Endothelial cell of umbilical vein (primary cell): ENCODE results near the gene HOXA3.

ENCODE experiments used
- EZH2 ChIP-seq: IDR thresholded peaks from 2 replicates; pipeline ENCODE4 v1.6.1; 2012; ENCODE audit warnings: borderline replicate concordance, low read depth, mild to moderate bottlenecking, moderate library complexity, low read length, inconsistent platforms; ENCODE audit not compliant: severe bottlenecking
- POLR2A ChIP-seq: IDR thresholded peaks from 2 replicates; pipeline ENCODE4 v1.6.1; 2012; ENCODE audit warnings: low read depth, mild to moderate bottlenecking, control low read depth, low read length
- POLR2AphosphoS5 ChIP-seq: IDR thresholded peaks from 2 replicates; pipeline ENCODE4 v1.6.1; 2012; ENCODE audit warnings: low read depth, mild to moderate bottlenecking, control low read depth, low read length, moderate library complexity; ENCODE audit not compliant: insufficient read depth
- TF ChIP-seq, protein P1 (sequence below), 2 donors: IDR thresholded peaks; 1 replicate in 1 of 2; 2 replicates in 1 of 2; pipeline ENCODE4 v1.5.1; 2011; ENCODE audit warnings: low read length in 2 of 2, mild to moderate bottlenecking in 2 of 2, moderate library complexity in 2 of 2, control low read depth in 1 of 2, inconsistent platforms in 1 of 2, low read depth in 1 of 2; ENCODE audit not compliant: insufficient read depth in 1 of 2; ENCODE audit errors: extremely low read depth in 1 of 2
- TF ChIP-seq, protein P2 (sequence below): IDR thresholded peaks from 2 replicates; pipeline ENCODE4 v1.6.1; 2011; ENCODE audit not compliant: insufficient read depth, insufficient read length

GRCh38 chr7:27126596-27127327, 25.6 kb downstream of the HOXA3 start:
- TF ChIP-seq, protein P1, sequence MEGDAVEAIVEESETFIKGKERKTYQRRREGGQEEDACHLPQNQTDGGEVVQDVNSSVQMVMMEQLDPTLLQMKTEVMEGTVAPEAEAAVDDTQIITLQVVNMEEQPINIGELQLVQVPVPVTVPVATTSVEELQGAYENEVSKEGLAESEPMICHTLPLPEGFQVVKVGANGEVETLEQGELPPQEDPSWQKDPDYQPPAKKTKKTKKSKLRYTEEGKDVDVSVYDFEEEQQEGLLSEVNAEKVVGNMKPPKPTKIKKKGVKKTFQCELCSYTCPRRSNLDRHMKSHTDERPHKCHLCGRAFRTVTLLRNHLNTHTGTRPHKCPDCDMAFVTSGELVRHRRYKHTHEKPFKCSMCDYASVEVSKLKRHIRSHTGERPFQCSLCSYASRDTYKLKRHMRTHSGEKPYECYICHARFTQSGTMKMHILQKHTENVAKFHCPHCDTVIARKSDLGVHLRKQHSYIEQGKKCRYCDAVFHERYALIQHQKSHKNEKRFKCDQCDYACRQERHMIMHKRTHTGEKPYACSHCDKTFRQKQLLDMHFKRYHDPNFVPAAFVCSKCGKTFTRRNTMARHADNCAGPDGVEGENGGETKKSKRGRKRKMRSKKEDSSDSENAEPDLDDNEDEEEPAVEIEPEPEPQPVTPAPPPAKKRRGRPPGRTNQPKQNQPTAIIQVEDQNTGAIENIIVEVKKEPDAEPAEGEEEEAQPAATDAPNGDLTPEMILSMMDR (IDR thresholded peaks at IDR 0.05; ENCODE audit: extremely low read depth in 1 of 2, insufficient read depth in 1 of 2, low read depth in 1 of 2, low read length in 2 of 2) = no peak
- TF ChIP-seq, protein P2, sequence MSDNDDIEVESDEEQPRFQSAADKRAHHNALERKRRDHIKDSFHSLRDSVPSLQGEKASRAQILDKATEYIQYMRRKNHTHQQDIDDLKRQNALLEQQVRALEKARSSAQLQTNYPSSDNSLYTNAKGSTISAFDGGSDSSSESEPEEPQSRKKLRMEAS = no peak
- TF ChIP-seq POLR2A (no peak), EZH2 (no peak), POLR2AphosphoS5 (no peak)
